HepG2 (cell line): ENCODE data around the gene UBAC1. TPM values are rescaled to one million over a fixed set of nuclear protein-coding genes. Genes with fewer than 3 reads are reported as not detected.
A peak's percentile ranks its signal among the peaks of the same experiment; 100 is the strongest.

Source experiments
- CAMTA2 ChIP-seq: sonication (generic); formaldehyde crosslinking; IDR thresholded peaks from 2 replicates; pipeline ENCODE4 v1.4.0; 2020; ENCODE audit warnings: mild to moderate bottlenecking, missing genetic modification reagents, borderline replicate concordance
- EHMT2 ChIP-seq: fragments of 200-600 bp; sonication (generic); IDR thresholded peaks from 2 replicates; pipeline ENCODE4 v1.7.0; 2017; ENCODE audit warnings: antibody characterized with exemption, low read depth, low read length, borderline replicate concordance
- KAT7 ChIP-seq: IDR thresholded peaks from 2 replicates; pipeline ENCODE4 v1.6.1; 2018; ENCODE audit warnings: borderline replicate concordance, missing compliant biosample characterization
- KLF6 ChIP-seq: IDR thresholded peaks from 2 replicates; pipeline ENCODE4 v1.8.0; 2016; ENCODE audit warnings: missing biosample characterization, missing genetic modification reagents
- LCORL ChIP-seq, 2 experiments: fragments of 450-650 bp in 1 of 2; sonication (generic) in 1 of 2; formaldehyde crosslinking in 1 of 2; IDR thresholded peaks; 2 replicates each; pipeline versions ENCODE4 v1.5.0 to v1.6.1; 2017 to 2020; ENCODE audit warnings: antibody characterized with exemption in 1 of 2, missing genetic modification reagents in 1 of 2
- MXD3 ChIP-seq: IDR thresholded peaks from 2 replicates; pipeline ENCODE4 v1.6.1; 2016; ENCODE audit warnings: mild to moderate bottlenecking, missing biosample characterization, missing genetic modification reagents
- MZF1 ChIP-seq: sonication (generic); formaldehyde crosslinking; IDR thresholded peaks from 2 replicates; pipeline ENCODE4 v1.8.1; 2023; ENCODE audit warnings: mild to moderate bottlenecking, missing genetic modification reagents, borderline replicate concordance
- NCOA2 ChIP-seq: sonication (generic); formaldehyde crosslinking; IDR thresholded peaks from 2 replicates; pipeline ENCODE4 v1.8.0; 2022; ENCODE audit warnings: inconsistent platforms
- TP53 ChIP-seq: sonication (generic); formaldehyde crosslinking; conservative IDR thresholded peaks from 2 replicates; pipeline ENCODE4 v1.4.0; 2020; ENCODE audit warnings: missing genetic modification reagents
- ZNF263 ChIP-seq: sonication (generic); formaldehyde crosslinking; IDR thresholded peaks from 2 replicates; pipeline ENCODE4 v1.4.0; 2020; ENCODE audit warnings: missing genetic modification reagents
- ZNF280B ChIP-seq: sonication (generic); formaldehyde crosslinking; IDR thresholded peaks from 2 replicates; pipeline ENCODE4 v1.5.0; 2020; ENCODE audit warnings: missing genetic modification reagents, mild to moderate bottlenecking, borderline replicate concordance
- ZNF335 ChIP-seq: sonication (generic); formaldehyde crosslinking; IDR thresholded peaks from 2 replicates; pipeline ENCODE4 v1.4.0; 2020; ENCODE audit warnings: missing genetic modification reagents
- ZNF704 ChIP-seq: sonication (generic); formaldehyde crosslinking; IDR thresholded peaks from 2 replicates; pipeline ENCODE4 v1.8.1; 2023; ENCODE audit warnings: mild to moderate bottlenecking, inconsistent platforms, moderate library complexity, missing genetic modification reagents, borderline replicate concordance
- ZSCAN29 ChIP-seq: sonication (generic); formaldehyde crosslinking; conservative IDR thresholded peaks from 2 replicates; pipeline ENCODE4 v1.4.0; 2020; ENCODE audit warnings: mild to moderate bottlenecking, missing genetic modification reagents
- polyA plus RNA-seq, 8 experiments: library from polyadenylated mRNA; depleted of rRNA in 3 of 8; stranded (reverse) in 7 of 8; unstranded in 1 of 8; fragments of >200 nt; fragmentation: Illumina TruSeq in 4 of 8; extraction: Trizol in 4 of 8; gene quantifications; 2 replicates each; pipeline versions ENCODE4 v1.2.1 to v1.2.3, GENCODE V29; 2011 to 2016; ENCODE audit warnings: low read depth in 4 of 8, missing spikeins in 1 of 8, mixed read lengths in 1 of 8; ENCODE audit not compliant: insufficient read depth in 1 of 8
- total RNA-seq, 5 experiments: library from RNA; depleted of rRNA; stranded (reverse); fragments of >200 nt; fragmentation: Illumina TruSeq; extraction: Trizol; gene quantifications; 2 replicates each; pipeline ENCODE4 v1.2.3, GENCODE V29; 2016; ENCODE audit warnings: low read depth in 1 of 5
- TF ChIP-seq, protein P1 (sequence below): sonication (generic); formaldehyde crosslinking; IDR thresholded peaks from 2 replicates; pipeline ENCODE4 v1.4.0; 2020; ENCODE audit warnings: mild to moderate bottlenecking, missing genetic modification reagents, borderline replicate concordance
- TF ChIP-seq, protein P2 (sequence below): sonication (generic); formaldehyde crosslinking; IDR thresholded peaks from 2 replicates; pipeline ENCODE4 v1.5.1; 2020; ENCODE audit warnings: mild to moderate bottlenecking, missing genetic modification reagents, borderline replicate concordance
- TF ChIP-seq, protein P3 (sequence below): sonication (generic); formaldehyde crosslinking; IDR thresholded peaks from 2 replicates; pipeline ENCODE4 v1.8.1; 2022; ENCODE audit warnings: mild to moderate bottlenecking, missing genetic modification reagents

UBAC1 gene
- total and polyA plus RNA-seq, 2 of the 13 experiments (the other 11 are each of a cell fraction or from before 2014, with no cell fraction given): 32.2 to 34.1 TPM

DNA sequence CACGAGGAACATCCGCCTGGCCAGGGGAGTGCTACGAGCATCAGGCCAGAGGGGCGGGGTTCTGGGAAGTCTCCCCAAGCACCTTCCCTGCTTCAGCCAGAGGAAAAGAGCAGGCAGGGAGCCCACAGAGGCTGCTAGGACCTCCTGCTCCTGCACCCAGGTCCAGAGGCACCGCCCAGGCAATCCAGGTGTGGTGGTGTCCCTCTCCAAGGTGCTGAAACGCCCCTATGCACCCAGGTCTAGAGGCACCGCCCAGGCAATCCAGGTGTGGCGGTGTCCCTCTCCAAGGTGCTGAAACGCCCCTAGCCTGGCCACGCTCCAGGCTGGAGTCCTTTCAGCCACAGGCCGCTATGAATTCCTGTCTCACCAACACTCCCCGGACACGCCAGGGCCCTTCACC lies 10.7 kb upstream of the UBAC1 start (continued):
- TF ChIP-seq, protein P1, sequence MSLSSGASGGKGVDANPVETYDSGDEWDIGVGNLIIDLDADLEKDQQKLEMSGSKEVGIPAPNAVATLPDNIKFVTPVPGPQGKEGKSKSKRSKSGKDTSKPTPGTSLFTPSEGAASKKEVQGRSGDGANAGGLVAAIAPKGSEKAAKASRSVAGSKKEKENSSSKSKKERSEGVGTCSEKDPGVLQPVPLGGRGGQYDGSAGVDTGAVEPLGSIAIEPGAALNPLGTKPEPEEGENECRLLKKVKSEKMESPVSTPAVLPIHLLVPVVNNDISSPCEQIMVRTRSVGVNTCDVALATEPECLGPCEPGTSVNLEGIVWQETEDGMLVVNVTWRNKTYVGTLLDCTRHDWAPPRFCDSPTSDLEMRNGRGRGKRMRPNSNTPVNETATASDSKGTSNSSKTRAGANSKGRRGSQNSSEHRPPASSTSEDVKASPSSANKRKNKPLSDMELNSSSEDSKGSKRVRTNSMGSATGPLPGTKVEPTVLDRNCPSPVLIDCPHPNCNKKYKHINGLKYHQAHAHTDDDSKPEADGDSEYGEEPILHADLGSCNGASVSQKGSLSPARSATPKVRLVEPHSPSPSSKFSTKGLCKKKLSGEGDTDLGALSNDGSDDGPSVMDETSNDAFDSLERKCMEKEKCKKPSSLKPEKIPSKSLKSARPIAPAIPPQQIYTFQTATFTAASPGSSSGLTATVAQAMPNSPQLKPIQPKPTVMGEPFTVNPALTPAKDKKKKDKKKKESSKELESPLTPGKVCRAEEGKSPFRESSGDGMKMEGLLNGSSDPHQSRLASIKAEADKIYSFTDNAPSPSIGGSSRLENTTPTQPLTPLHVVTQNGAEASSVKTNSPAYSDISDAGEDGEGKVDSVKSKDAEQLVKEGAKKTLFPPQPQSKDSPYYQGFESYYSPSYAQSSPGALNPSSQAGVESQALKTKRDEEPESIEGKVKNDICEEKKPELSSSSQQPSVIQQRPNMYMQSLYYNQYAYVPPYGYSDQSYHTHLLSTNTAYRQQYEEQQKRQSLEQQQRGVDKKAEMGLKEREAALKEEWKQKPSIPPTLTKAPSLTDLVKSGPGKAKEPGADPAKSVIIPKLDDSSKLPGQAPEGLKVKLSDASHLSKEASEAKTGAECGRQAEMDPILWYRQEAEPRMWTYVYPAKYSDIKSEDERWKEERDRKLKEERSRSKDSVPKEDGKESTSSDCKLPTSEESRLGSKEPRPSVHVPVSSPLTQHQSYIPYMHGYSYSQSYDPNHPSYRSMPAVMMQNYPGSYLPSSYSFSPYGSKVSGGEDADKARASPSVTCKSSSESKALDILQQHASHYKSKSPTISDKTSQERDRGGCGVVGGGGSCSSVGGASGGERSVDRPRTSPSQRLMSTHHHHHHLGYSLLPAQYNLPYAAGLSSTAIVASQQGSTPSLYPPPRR (CRISPR knock-in tag): peak; percentile 78
- no peak for TF ChIP-seq LCORL (IDR thresholded peaks at IDR 0.05)
- peak; percentile 81 for TF ChIP-seq LCORL (CRISPR knock-in tag; IDR thresholded peaks at IDR 0.05)
- peak; percentile 90 for TF ChIP-seq ZNF263 (CRISPR knock-in tag)
- peak; percentile 70; the same call in 1 of the 2 replicates for TF ChIP-seq KAT7 (CRISPR knock-in tag)
- peak; percentile 100 for TF ChIP-seq CAMTA2
- TF ChIP-seq ZNF335 (CRISPR knock-in tag): peak; percentile 96
- peak; percentile 100 for TF ChIP-seq MXD3 (CRISPR knock-in tag)
- TF ChIP-seq ZNF704 (CRISPR knock-in tag): peak; percentile 98
- TF ChIP-seq MZF1 (CRISPR knock-in tag): peak; percentile 97
- TF ChIP-seq EHMT2: peak; percentile 98; the same call in 1 of the 2 replicates
- TF ChIP-seq KLF6 (CRISPR knock-in tag): peak; percentile 100
- TF ChIP-seq NCOA2 (CRISPR knock-in tag): peak; percentile 89
- TF ChIP-seq, protein P2, sequence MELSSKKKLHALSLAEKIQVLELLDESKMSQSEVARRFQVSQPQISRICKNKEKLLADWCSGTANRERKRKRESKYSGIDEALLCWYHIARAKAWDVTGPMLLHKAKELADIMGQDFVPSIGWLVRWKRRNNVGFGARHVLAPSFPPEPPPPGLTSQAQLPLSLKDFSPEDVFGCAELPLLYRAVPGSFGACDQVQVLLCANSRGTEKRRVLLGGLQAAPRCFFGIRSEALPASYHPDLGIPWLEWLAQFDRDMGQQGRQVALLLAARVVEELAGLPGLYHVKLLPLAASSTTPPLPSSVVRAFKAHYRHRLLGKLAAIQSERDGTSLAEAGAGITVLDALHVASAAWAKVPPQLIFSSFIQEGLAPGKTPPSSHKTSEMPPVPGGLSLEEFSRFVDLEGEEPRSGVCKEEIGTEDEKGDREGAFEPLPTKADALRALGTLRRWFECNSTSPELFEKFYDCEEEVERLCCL: peak; percentile 99; the same call in 1 of the 2 replicates
- TF ChIP-seq ZSCAN29: 0 out of 2 replicates have a peak, but pooled peaks have one; percentile 80
- TF ChIP-seq, protein P3, sequence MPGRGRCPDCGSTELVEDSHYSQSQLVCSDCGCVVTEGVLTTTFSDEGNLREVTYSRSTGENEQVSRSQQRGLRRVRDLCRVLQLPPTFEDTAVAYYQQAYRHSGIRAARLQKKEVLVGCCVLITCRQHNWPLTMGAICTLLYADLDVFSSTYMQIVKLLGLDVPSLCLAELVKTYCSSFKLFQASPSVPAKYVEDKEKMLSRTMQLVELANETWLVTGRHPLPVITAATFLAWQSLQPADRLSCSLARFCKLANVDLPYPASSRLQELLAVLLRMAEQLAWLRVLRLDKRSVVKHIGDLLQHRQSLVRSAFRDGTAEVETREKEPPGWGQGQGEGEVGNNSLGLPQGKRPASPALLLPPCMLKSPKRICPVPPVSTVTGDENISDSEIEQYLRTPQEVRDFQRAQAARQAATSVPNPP (CRISPR knock-in tag): peak; percentile 82
- peak; percentile 96 for TF ChIP-seq TP53 (CRISPR knock-in tag)
- TF ChIP-seq ZNF280B (CRISPR knock-in tag): peak; percentile 99
